ENCODE measurements around the gene BBS2. TPM values are rescaled to one million over a fixed set of nuclear protein-coding genes. Genes with fewer than 3 reads are reported as not detected.

The BBS2 gene
- total and polyA plus RNA-seq, 4 donors: 7.1 to 13.8 (median 11.1) TPM

- WGBS: 63% methylated on average over 12 of the region's 12 CpGs
These were observed 27.5 kb upstream of the BBS2 start for GRCh38 chr16:56547120-56547948.

More at GRCh38 chr16:56547120-56547948, 27.5 kb upstream of the BBS2 start:
- no peak overlapping the region for H3K9ac ChIP-seq (ENCODE audit: low read depth in 1 of 2, low read length in 2 of 2)
- TF ChIP-seq RAD21 (IDR thresholded peaks at IDR 0.05): no peak
- TF ChIP-seq, protein P1, sequence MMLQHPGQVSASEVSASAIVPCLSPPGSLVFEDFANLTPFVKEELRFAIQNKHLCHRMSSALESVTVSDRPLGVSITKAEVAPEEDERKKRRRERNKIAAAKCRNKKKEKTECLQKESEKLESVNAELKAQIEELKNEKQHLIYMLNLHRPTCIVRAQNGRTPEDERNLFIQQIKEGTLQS (IDR thresholded peaks at IDR 0.05): no peak
- TF ChIP-seq HNF4A (conservative IDR thresholded peaks at IDR 0.05): no peak
- TF ChIP-seq HNF4G (IDR thresholded peaks at IDR 0.05): no peak
- no peak for TF ChIP-seq JUND (IDR thresholded peaks at IDR 0.05)
- no peak for TF ChIP-seq TAF1 (conservative IDR thresholded peaks at IDR 0.05)
- TF ChIP-seq EGR1 (IDR thresholded peaks at IDR 0.05; ENCODE audit: low read depth in 2 of 2): no peak
- no peak for TF ChIP-seq FOXA2 (IDR thresholded peaks at IDR 0.05)
- no peak for TF ChIP-seq NR2F2 (IDR thresholded peaks at IDR 0.05)
- TF ChIP-seq FOXA1 (IDR thresholded peaks at IDR 0.05): no peak
- TF ChIP-seq REST (IDR thresholded peaks at IDR 0.05): no peak
- no peak for TF ChIP-seq ZBTB33 (IDR thresholded peaks at IDR 0.05)
- no peak for TF ChIP-seq SP1 (IDR thresholded peaks at IDR 0.05)
- no peak for TF ChIP-seq YY1 (IDR thresholded peaks at IDR 0.05)
- TF ChIP-seq CTCF (IDR thresholded peaks at IDR 0.05; ENCODE audit: low read depth, low read length, missing input control): no peak
- no peaks in the 10 kb centered on the region for H3K36me3 ChIP-seq (ENCODE audit: control insufficient read depth in 4 of 4, insufficient read depth in 3 of 4, low read depth in 1 of 4, low read length in 3 of 4)
- H3K4me1 ChIP-seq (ENCODE audit: control insufficient read depth in 4 of 4, insufficient read depth in 4 of 4, low read length in 3 of 4): peaks cover 0 to 9% (median 7%) of the 10 kb centered on the region in 4 donors
- no peaks in the 10 kb centered on the region for H3K9me3 ChIP-seq (ENCODE audit: control insufficient read depth in 4 of 4, low read length in 3 of 4)
- no peak overlapping the region for H3K4me3 ChIP-seq (ENCODE audit: low read depth in 1 of 3, low read length in 3 of 3)
- DNase-seq (ENCODE audit: low spot score): no peak
- H3K27ac ChIP-seq (ENCODE audit: low read depth in 1 of 2, low read length in 2 of 2): no peak overlapping the region
- H3K27me3 ChIP-seq (ENCODE audit: control insufficient read depth in 4 of 4, insufficient read depth in 4 of 4, low read length in 3 of 4): no peaks in the 10 kb centered on the region

Measured in liver (tissue), 9 donors.